RWPE1 (cell line): ENCODE results near the gene ULBP2.
A peak's percentile ranks its signal among the peaks of the same experiment; 100 is the strongest.

ENCODE experiments used
- CTCF ChIA-PET: fragments of 350-600 bp; sonication (Branson Sonifier 250); formaldehyde crosslinking; extraction: SDS; loops from one replicate; lab custom pipeline; 2021; lab: Yijun Ruan, JAX
- POLR2A ChIA-PET: fragments of 400-600 bp; formaldehyde crosslinking; extraction: SDS; loops from one replicate; lab custom pipeline; 2020; ENCODE audit warnings: antibody characterized with exemption; ENCODE audit not compliant: low non-redundant PET; lab: Yijun Ruan, JAX
- DNase-seq: peaks from one replicate; pipeline ENCODE4 v3.0.0; 2012; ENCODE audit warnings: low spot score
- H3K27ac ChIP-seq: fragments of 450-650 bp; 2 replicates; pipeline ENCODE4 v1.5.1; 2017
- CTCF ChIP-seq: fragments of 450-650 bp; conservative IDR thresholded peaks from 2 replicates; pipeline ENCODE4 v1.5.1; 2017; ENCODE audit warnings: low read depth, mild to moderate bottlenecking

The ULBP2 gene

GRCh38 chr6:149897855-149898744, 43.7 kb upstream of the ULBP2 start, which contains the start of gene RAET1E:
Gene RAET1E (minus strand): TSS chr6:149898113. CDS start chr6:149890901, 7,212 bp downstream.
- no peak for DNase-seq
- no peak for TF ChIP-seq CTCF
- ChIA-PET POLR2A (no interaction called here), CTCF (interaction anchor here (0.5 kb wide), 1 partner anchor 175 kb away, joined by 3 read pairs; no protein-coding TSS in a partner anchor)
- H3K27ac ChIP-seq, result peak within 1 kb of the TSS; percentile 100

DNA sequence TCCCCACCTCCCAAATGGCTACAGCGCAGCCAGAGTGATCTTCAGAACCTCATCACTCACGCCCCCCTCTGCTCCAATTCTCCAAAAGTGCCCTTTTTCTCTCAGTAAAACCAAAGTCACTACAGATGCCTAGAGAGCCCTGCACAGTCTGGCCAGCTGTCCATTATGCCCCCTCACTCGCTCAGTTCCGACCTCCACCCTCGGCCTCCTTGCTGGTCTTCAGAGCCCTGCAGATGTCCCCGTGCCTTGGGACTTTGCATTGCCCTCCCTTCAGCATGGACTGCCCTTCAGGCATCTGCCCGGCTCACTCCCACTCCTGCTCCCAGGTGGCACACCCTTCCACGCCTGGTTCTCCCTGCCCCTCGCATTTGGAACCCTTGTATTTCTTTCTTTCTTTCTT, 42.8 kb upstream of the ULBP2 start:
- POLR2A ChIA-PET, result no interaction called here
- CTCF ChIA-PET, result no interaction called here
- no peak for TF ChIP-seq CTCF
- peak overlapping the region; percentile 100 for H3K27ac ChIP-seq
- DNase-seq, result no peak

- DNase-seq, result no peak
- peak overlapping the region; percentile 100 for H3K27ac ChIP-seq
- CTCF ChIA-PET, result interaction anchor here (1.1 kb wide), 1 partner anchor 11 kb away, joined by 4 read pairs; no protein-coding TSS in a partner anchor
- POLR2A ChIA-PET, result no interaction called here
- no peak for TF ChIP-seq CTCF
Measured at GRCh38 chr6:149899486-149899885, 42.3 kb upstream of the ULBP2 start.

GRCh38 chr6:149899926-149900619, 41.7 kb upstream of the ULBP2 start:
- POLR2A ChIA-PET, result no interaction called here
- CTCF ChIA-PET, result interaction anchor here (0.6 to 1.1 kb wide), 2 partner anchors 11 to 116 kb away, joined by 4 to 5 read pairs; no protein-coding TSS in a partner anchor
- DNase-seq, result no peak
- peak overlapping the region; percentile 100 for H3K27ac ChIP-seq
- no peak for TF ChIP-seq CTCF

DNA sequence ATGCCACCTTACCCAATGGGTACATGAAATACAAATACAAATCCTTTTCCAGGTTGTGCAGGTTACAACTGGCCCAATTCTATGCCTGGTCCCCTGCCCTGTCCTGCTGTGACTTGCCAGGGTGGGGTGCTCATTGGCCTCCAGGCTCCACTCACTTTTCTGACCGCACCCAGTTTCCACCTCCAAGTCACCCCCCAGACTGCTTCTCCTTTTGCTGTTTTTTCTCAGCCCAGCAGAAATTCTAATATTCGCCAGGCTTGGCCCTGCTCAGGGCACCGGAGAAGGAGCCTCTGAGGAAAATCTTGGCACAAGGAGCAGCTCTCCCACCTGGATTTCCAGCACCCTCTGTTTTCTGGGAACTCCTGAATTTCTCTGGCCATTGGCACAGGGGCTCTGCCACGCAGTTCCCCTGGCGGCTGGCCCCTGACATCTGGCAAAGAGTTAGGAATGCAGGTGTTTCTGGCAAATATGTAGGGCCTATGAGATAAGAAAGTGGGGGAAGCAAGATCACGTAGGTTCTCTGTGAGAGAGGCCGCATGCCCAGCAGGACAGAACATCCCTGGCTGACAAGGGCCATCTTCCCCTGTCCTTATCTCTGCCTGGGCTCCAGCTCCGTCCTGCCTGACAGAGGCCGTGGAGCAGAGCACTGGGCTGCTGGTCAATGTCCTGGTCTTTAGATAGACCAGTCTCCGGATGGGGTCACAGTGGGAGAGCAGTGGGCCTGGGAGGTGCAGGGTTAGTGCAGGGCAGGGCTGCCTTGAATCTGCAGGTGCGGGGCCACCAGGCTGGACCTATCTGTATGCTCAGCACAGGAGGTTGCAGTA, 41.0 kb upstream of the ULBP2 start:
- TF ChIP-seq CTCF, result no peak
- POLR2A ChIA-PET, result no interaction called here
- DNase-seq, result peak; percentile 68
- peak overlapping the region; percentile 100 for H3K27ac ChIP-seq
- CTCF ChIA-PET, result interaction anchor here (0.6 to 1.1 kb wide), 3 partner anchors 12 to 466 kb away, joined by 3 to 5 read pairs (median 4); no protein-coding TSS in a partner anchor
